ENCODE measurements around the gene BRMS1L.
"Not testable (repeated sequence)": the region's sequence is repeated elsewhere in the genome, so short reads cannot be mapped to it uniquely, and the experiment has no call there.

- not testable (repeated sequence) for TF ChIP-seq CTCF, POLR2A (IDR thresholded peaks at IDR 0.05)
These were observed 16.1 kb downstream of the BRMS1L start for GRCh38 chr14:35842245-35842644.

Data from right lobe of liver (tissue), 4 donors.